Tibial artery (tissue), 4 donors: ENCODE results near the gene SLC43A2.
"Not testable (repeated sequence)": the region's sequence is repeated elsewhere in the genome, so short reads cannot be mapped to it uniquely, and the experiment has no call there.

Experiments used
- DNase-seq, 2 donors: peaks; one replicate each; pipeline ENCODE4 v3.0.0-alpha.2; 2019
- H3K27ac ChIP-seq, 2 donors: fragments of 200-600 bp; sonication (generic) in 1 of 2; 1 replicate in 1 of 2; 2 replicates in 1 of 2; pipeline ENCODE4 v1.5.1; 2018 to 2019; ENCODE audit warnings: mild to moderate bottlenecking in 1 of 2
- H3K27me3 ChIP-seq, 2 donors: fragments of 200-600 bp; sonication (generic) in 1 of 2; one replicate each; pipeline versions ENCODE4 v1.5.1 to v1.6.0; 2016 to 2019
- H3K36me3 ChIP-seq, 3 donors: fragments of 200-600 bp; sonication (generic) in 2 of 3; one replicate each; pipeline ENCODE4 v1.5.1; 2016 to 2019; ENCODE audit warnings: mild to moderate bottlenecking in 2 of 3
- H3K4me1 ChIP-seq, 4 donors: fragments of 200-600 bp; sonication (generic) in 2 of 4; 1 replicate in 3 of 4; 2 replicates in 1 of 4; pipeline ENCODE4 v1.5.1; 2016 to 2019
- H3K4me3 ChIP-seq, 2 donors: fragments of 200-600 bp; sonication (generic) in 1 of 2; 1 replicate in 1 of 2; 2 replicates in 1 of 2; pipeline ENCODE4 v1.5.1; 2018 to 2019; ENCODE audit warnings: mild to moderate bottlenecking in 2 of 2
- H3K9me3 ChIP-seq, 3 donors: fragments of 200-600 bp; sonication (generic) in 1 of 3; one replicate each; pipeline ENCODE4 v1.5.1; 2016 to 2019
- intact Hi-C: fragments of 100-400 bp; cut with DNase I; formaldehyde crosslinking; loops from one replicate; pipeline ENCODE4 v1.15.0; 2023; ENCODE audit warnings: low total_unique reads
- TF ChIP-seq, protein P1 (sequence below), 2 experiments: fragments of 200-600 bp in 1 of 2; fragments of 450-650 bp in 1 of 2; IDR thresholded peaks; one replicate each; pipeline ENCODE4 v1.5.1; 2017 to 2019; ENCODE audit warnings: antibody characterized with exemption in 2 of 2, mild to moderate bottlenecking in 1 of 2, moderate library complexity in 1 of 2

SLC43A2 gene

DNA sequence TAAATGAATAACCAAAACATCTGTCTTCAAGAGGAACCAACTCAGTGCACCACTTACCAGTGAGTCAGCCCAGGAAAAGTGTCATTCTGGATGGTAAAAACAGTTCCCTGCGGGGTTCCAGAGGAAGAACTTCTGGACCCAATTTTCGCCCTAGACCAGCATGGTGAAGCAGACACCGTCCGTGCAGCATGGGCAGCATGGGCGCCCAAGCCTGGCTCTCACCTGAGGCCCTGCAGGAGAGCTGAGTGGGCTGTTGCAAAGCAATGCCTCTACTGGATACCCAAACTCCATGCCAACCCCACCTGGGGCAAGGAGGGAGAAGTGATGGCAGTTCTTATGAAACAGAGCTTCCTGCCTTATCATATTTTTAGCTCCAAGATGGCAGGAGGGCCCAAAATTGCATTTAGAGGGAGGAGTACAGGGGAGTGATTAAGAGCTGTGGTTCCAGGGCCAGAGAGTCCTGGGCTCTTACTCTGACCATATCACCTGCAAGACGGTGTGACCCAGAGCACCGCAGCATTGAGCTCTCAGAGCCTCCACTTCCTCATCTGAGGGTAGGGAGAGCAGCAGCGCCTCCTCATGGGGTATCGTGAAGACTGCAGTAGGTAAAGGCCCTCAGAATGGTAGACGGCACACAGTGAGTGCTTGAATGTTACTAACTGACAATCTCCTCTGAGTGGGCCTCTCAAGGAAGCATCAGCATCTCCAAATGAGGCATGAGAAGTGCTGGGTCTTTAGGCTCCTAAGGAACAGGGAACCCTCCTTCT is 95.6 kb downstream of the SLC43A2 start:
- intact Hi-C loops, result no loop called here

DNA sequence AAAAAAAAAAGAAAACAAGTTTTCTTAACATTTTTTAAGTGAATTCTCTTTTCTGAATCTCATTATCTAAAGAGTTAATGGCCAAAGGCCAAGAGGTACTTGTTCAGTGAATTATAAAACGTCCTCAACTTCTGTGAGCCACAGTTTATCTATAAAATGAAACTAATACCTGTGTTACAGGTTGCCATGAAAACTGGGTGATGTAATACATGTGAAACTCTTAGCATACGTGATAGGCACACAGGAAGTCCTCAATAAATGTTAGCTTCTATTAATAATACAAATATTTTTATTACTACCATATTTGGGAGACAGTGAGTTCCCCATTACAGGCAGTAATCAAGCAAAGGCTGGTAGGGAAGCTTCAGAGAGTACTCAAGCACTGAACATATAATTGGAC is 98.8 kb downstream of the SLC43A2 start:
- Histone ChIP-seq H3K4me1 (no peaks in the 10 kb centered on the region), H3K27ac (no peak overlapping the region), H3K4me3 (no peak overlapping the region), H3K9me3 (no peaks in the 10 kb centered on the region), H3K36me3 (peaks cover 23 to 88% (median 76%) of the 10 kb centered on the region in 3 donors), H3K27me3 (no peaks in the 10 kb centered on the region)
- TF ChIP-seq, protein P1, sequence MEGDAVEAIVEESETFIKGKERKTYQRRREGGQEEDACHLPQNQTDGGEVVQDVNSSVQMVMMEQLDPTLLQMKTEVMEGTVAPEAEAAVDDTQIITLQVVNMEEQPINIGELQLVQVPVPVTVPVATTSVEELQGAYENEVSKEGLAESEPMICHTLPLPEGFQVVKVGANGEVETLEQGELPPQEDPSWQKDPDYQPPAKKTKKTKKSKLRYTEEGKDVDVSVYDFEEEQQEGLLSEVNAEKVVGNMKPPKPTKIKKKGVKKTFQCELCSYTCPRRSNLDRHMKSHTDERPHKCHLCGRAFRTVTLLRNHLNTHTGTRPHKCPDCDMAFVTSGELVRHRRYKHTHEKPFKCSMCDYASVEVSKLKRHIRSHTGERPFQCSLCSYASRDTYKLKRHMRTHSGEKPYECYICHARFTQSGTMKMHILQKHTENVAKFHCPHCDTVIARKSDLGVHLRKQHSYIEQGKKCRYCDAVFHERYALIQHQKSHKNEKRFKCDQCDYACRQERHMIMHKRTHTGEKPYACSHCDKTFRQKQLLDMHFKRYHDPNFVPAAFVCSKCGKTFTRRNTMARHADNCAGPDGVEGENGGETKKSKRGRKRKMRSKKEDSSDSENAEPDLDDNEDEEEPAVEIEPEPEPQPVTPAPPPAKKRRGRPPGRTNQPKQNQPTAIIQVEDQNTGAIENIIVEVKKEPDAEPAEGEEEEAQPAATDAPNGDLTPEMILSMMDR (IDR thresholded peaks at IDR 0.05), result no peak
- intact Hi-C loops, result no loop called here
- no peak for DNase-seq

More for the DNA sequence above, 95.6 kb downstream of the SLC43A2 start:
- H3K27me3 ChIP-seq, result no peaks in the 10 kb centered on the region
- H3K9me3 ChIP-seq, result no peaks in the 10 kb centered on the region
- no peak for DNase-seq
- TF ChIP-seq, protein P1 (IDR thresholded peaks at IDR 0.05), result peak in 1 of 2 experiments; percentile 28
- no peaks in the 10 kb centered on the region for H3K4me1 ChIP-seq
- no peak overlapping the region for H3K4me3 ChIP-seq
- peaks cover 41 to 95% (median 65%) of the 10 kb centered on the region in 3 donors for H3K36me3 ChIP-seq
- no peak overlapping the region for H3K27ac ChIP-seq

DNA sequence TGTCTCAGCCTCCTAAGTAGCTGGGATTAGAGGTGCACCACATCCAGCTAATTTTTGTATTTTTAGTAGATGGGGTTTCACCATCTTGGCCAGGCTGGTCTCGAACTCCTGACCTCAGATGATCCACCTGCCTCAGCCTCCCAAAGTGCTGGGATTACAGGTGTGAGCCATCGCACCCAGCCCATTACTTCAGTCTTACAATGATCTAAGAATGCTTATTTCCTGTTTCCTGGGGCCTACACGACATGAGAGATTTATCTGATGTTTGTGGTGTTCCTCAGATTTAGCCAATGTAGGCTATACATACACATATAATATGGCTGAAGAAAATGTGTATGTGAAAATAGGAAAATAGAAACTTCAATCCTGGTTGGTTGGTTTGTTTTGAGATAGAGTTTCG is 101.8 kb downstream of the SLC43A2 start:
- H3K4me3 ChIP-seq, intact Hi-C loops, DNase-seq, H3K27me3 ChIP-seq, H3K4me1 ChIP-seq, H3K27ac ChIP-seq, H3K9me3 ChIP-seq: not testable (repeated sequence)
- peaks cover 5 to 81% (median 55%) of the 10 kb centered on the region in 3 donors for H3K36me3 ChIP-seq

DNA sequence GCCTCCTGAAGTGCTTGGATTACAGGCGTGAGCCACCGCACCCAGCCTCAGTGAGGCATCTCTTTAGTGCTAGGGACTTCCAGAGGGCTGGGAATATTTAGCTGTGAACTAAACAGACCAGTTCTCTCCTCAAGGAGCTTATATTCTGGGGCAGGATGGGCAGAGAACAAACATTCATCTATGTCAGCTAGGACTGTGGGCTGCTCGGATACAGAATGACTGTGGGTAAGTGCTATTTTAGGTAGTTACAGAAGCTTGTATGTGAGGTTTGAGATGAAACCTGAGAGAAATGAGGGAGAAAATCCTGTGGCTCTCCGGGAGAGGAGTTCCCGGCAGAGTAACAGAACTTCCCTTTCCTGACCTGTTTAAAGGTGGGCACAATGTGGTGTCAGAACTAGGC is 106.0 kb downstream of the SLC43A2 start:
- H3K9me3 ChIP-seq, result no peaks in the 10 kb centered on the region
- H3K4me1 ChIP-seq, result peaks cover 0 to 3% (median 3%) of the 10 kb centered on the region in 4 donors
- H3K27me3 ChIP-seq, result no peaks in the 10 kb centered on the region
- DNase-seq, result no peak
- intact Hi-C loops, result no loop called here
- no peak overlapping the region for H3K4me3 ChIP-seq
- no peak overlapping the region for H3K27ac ChIP-seq
- peaks cover 5 to 84% (median 38%) of the 10 kb centered on the region in 3 donors for H3K36me3 ChIP-seq
- TF ChIP-seq, protein P1 (IDR thresholded peaks at IDR 0.05), result no peak

DNA sequence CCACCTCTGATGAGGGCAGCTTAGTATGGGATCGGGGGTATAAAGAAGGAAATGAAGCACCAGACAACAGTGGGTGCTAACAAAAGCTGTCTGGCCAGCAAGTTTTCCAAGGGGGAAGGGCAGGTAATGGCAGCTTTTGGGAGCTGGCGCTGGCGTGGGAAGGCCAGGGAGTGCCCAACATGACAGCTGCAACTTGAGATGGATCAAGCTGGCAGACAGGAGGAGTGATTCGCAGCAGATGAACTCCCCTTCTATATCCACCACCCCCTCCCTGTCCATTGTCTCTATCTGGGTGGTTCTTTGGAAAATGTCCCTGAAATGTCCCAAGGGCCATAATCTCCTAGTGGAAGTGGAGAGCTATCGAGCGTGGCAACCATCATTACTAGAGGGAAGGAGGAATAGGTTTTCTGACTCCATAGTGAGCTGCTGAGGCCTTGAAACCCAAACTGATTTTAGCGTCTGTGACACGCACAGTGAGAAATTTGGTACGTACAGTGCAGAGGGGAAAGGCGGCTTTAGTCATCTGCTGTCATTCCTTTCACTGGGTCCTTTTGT is 107.5 kb downstream of the SLC43A2 start:
- intact Hi-C loops, result no loop called here
- Histone ChIP-seq H3K27me3 (no peaks in the 10 kb centered on the region), H3K36me3 (peaks cover 5 to 74% (median 23%) of the 10 kb centered on the region in 3 donors), H3K4me1 (peaks cover 0 to 9% (median 7%) of the 10 kb centered on the region in 4 donors), H3K9me3 (no peaks in the 10 kb centered on the region), H3K27ac (no peak overlapping the region), H3K4me3 (no peak overlapping the region)
- TF ChIP-seq, protein P1 (IDR thresholded peaks at IDR 0.05), result no peak
- DNase-seq, result no peak

DNA sequence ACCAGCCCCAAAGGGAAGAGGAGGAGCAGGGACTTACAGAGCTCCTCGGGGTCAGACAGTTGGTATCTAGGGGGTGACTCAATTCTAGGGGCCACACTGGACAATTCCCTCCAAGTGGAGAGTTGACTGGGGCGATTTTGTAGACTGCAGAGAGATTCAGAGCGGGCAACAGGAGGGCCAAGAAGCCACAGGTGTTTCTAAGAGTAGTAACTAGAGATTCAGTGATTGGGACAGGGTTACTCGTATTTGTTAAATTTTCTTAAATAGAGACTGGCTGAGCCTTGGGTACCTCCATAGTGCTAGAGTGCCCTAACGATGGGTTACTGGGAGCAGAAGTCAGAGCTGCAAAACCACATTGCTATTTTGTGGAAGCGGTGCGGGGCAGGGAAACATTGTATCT is 109.0 kb downstream of the SLC43A2 start:
- TF ChIP-seq, protein P1 (IDR thresholded peaks at IDR 0.05), result no peak
- Histone ChIP-seq H3K36me3 (peaks cover 4 to 60% (median 10%) of the 10 kb centered on the region in 3 donors), H3K4me1 (peaks cover 0 to 21% (median 15%) of the 10 kb centered on the region in 4 donors), H3K9me3 (no peaks in the 10 kb centered on the region), H3K27me3 (no peaks in the 10 kb centered on the region), H3K4me3 (no peak overlapping the region), H3K27ac (no peak overlapping the region)
- no peak for DNase-seq
- intact Hi-C loops, result no loop called here
